Midbrain (tissue), 1 donor: Measurements from ENCODE around the gene HMCN1.
"Not testable (repeated sequence)": the region's sequence is repeated elsewhere in the genome, so short reads cannot be mapped to it uniquely, and the experiment has no call there.

Source experiments
- DNase-seq: peaks from one replicate; lab custom pipeline; 2025; lab: John Stamatoyannopoulos, UW

The HMCN1 gene

DNA sequence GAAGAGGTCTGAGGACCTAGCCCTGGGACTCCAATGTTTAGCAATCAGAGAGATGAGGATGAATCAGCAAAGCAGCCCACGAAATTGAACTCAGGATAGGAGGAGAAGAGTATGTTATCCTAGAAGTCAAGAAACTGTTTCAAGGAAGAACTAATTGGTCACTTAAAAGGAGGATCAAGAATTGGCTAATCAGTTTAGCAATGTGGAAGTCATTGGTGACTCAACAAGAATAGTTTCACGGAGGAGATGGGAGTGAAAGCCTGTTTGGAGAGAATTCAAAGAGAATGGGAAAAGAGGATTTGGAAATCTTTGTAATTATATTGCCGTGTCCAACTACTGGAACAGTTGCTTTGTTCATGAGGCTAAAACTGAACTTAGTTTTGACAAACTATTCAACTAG lies 7.4 kb downstream of the HMCN1 start:
- DNase-seq = no peak

GRCh38 chr1:185742403-185742802 lies 8.2 kb downstream of the HMCN1 start:
- DNase-seq = no peak

- no peak for DNase-seq
Observed at GRCh38 chr1:185745165-185745564, 11.0 kb downstream of the HMCN1 start.

- DNase-seq = no peak
Observed at GRCh38 chr1:185759061-185759460, 24.9 kb downstream of the HMCN1 start.

GRCh38 chr1:185761841-185762240 lies 27.6 kb downstream of the HMCN1 start:
- no peak for DNase-seq

DNA sequence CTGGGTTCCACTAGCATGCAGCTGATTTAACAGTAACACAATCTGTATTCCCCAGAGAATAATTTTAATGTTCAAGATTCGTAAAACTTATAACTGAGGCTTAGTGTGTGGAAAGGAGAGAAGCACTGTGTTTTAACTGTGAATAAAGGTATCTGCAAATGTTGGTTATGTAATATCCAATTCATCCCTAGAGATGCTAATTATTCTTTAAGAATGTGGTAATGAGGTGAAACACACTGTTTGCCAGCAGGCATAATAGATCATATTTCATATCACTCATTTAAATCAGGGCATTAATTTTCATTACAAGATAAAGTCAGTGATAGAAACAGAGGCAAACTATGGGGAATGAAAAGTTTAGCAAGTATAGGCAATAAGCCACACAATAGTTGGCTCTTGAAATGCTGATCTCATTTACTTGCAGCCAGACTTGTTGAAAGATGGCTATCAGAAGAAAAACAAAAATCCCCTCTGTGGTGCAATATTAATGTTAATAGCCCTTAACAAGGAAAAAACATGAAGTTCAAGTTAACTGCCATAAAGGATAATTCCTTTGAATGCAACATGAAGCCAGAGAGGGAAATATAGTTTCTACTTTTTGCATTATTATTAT lies 33.4 kb downstream of the HMCN1 start:
- no peak for DNase-seq

GRCh38 chr1:185768371-185768770 lies 34.2 kb downstream of the HMCN1 start:
- DNase-seq = no peak

GRCh38 chr1:185769136-185769535 lies 34.9 kb downstream of the HMCN1 start:
- no peak for DNase-seq

DNA sequence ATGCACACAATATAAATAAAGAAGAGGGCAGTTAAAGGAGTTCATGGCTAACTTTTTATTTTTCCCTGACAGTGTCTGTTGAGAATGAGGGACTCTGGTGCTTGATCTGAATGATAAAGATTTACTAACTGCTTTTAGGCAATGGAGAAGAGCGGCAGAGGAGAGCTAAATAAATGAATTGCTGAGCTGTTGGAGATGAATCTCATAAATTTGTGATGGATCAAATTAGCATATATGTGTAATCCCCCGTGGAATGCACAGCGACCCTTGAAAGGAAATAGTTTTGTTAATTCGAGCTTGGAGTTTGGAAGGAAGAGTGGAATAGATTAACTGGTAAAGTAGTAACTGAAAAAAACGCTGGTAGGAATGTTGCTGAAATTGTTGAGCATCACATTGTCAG lies 40.2 kb downstream of the HMCN1 start:
- no peak for DNase-seq

DNA sequence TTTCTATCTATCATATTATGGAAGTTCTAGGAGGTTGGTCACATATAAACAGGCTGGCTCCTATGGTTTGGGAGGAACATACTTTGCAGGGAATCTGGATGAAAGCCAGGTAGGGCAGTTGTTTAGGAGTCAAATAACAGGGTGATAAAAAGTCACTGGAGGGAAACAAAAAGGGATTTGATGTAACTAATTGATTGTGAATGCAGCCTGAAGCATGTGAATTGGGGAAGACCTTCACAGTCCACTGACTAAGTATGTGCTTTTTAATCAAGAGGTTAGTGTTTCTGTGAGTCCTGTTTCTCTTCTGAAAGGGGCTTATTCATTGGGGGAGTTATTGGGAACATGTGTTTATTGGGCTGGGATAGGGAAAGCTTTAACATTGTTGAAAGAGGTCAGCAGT lies 41.3 kb downstream of the HMCN1 start:
- DNase-seq = no peak

GRCh38 chr1:185776522-185776921 lies 42.3 kb downstream of the HMCN1 start:
- DNase-seq = no peak

GRCh38 chr1:185783860-185784259 lies 49.7 kb downstream of the HMCN1 start:
- DNase-seq = not testable (repeated sequence)

- DNase-seq = no peak
Observed at GRCh38 chr1:185785586-185785985, 51.4 kb downstream of the HMCN1 start.

DNA sequence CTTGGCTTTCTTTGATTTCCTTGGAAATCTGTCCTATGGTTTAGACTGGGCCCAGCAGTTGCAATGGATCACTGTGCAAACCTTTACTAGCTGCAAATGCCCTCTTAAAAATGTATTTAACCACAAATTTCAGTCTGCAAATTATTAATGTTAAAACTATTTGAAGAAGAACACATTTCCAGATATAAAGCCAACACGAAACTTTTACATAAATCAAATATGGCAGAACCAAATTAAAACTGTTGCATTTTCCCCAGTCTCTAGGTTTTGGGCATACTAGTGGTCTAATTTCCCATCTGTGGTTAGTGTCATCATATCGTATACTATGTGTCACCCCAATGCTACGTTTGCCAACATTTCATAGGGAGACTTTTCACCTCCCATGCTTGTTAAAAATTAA lies 52.3 kb downstream of the HMCN1 start:
- DNase-seq = no peak

GRCh38 chr1:185787238-185787637 lies 53.0 kb downstream of the HMCN1 start:
- no peak for DNase-seq

DNA sequence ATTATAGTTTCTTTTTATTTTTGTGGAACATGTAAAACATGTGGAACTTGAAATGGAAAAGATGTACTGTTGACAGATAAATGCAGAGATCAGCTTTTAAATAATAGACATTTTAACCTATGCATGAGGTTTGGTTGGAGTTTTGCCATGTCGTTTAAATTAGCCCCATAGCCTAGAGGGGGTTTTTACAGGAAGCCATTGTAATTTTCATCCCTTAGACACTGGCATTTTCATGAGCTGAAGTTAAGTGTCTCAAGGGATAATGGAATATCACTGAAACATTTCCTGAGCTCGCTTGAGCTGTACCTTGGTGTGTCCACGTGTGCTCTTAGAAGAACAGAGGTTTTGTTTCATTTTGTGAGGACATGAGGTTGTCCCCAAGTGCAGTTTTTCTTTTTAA lies 54.2 kb downstream of the HMCN1 start:
- DNase-seq = no peak

- no peak for DNase-seq
Observed at GRCh38 chr1:185789501-185790193, 55.5 kb downstream of the HMCN1 start.

GRCh38 chr1:185790194-185790735 lies 56.1 kb downstream of the HMCN1 start:
- DNase-seq = no peak

DNA sequence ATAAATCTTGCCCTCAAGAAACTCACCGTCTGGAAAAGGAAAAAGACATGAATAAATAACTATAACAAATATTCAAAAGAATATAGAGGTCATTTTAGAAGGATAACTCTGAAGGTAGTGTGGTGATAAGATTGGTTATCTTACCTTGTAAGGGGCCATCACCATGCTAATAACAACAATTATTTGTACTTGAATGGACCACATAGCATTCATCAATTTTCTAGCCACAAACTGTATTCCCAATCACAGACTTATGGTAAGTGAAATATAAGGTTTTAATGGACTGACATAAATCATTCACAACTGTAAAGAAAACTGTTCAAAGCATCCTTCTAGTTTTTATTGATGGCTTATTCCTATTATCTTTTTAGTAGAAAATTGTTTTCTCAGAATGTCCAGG lies 57.8 kb downstream of the HMCN1 start:
- no peak for DNase-seq

GRCh38 chr1:185794495-185794894 lies 60.3 kb downstream of the HMCN1 start:
- DNase-seq = not testable (repeated sequence)

- no peak for DNase-seq
Observed at GRCh38 chr1:185795181-185795580, 61.0 kb downstream of the HMCN1 start.

- DNase-seq = no peak
Observed at GRCh38 chr1:185798505-185798904, 64.3 kb downstream of the HMCN1 start.

GRCh38 chr1:185803241-185803640 lies 69.0 kb downstream of the HMCN1 start:
- no peak for DNase-seq

GRCh38 chr1:185804206-185804605 lies 70.0 kb downstream of the HMCN1 start:
- no peak for DNase-seq
